ENCODE data around the gene ILKAP. TPM values are rescaled to one million over a fixed set of nuclear protein-coding genes. Genes with fewer than 3 reads are reported as not detected.
"Not testable (repeated sequence)": the region's sequence is repeated elsewhere in the genome, so short reads cannot be mapped to it uniquely, and the experiment has no call there.

ILKAP gene
- total RNA-seq, 1 experiment from 2014 or later: 55.4 TPM

GRCh38 chr2:238174291-238174690 lies 29.2 kb downstream of the ILKAP start:
- no peak overlapping the region for H3K4me3 Mint-ChIP-seq (ENCODE audit: low read depth, unreplicated experiment)
- no peaks in the 10 kb centered on the region for H3K9me3 Mint-ChIP-seq (ENCODE audit: low read depth, unreplicated experiment)
- intact Hi-C loops (cut with micrococcal nuclease; ENCODE audit: unreplicated experiment): no loop called here
- no TSS peak for BruUV-seq (replicated peaks)
- H3K27ac Mint-ChIP-seq (ENCODE audit: unreplicated experiment): no peak overlapping the region
- H3K36me3 Mint-ChIP-seq (ENCODE audit: insufficient read depth, unreplicated experiment): peaks cover 51% of the 10 kb centered on the region
- CTCF ChIA-PET: no interaction called here
- no peak for DNase-seq
- TF ChIP-seq CTCF (IDR thresholded peaks at IDR 0.05; ENCODE audit: unreplicated experiment): no peak
- H3K27me3 Mint-ChIP-seq (ENCODE audit: unreplicated experiment): no peaks in the 10 kb centered on the region
- peaks cover 15% of the 10 kb centered on the region for H3K4me1 Mint-ChIP-seq (ENCODE audit: low read depth, unreplicated experiment)

- Mint-ChIP-seq H3K4me3 (ENCODE audit: low read depth, unreplicated experiment) (no peak overlapping the region), H3K36me3 (ENCODE audit: insufficient read depth, unreplicated experiment) (peaks cover 45% of the 10 kb centered on the region), H3K27me3 (ENCODE audit: unreplicated experiment) (no peaks in the 10 kb centered on the region), H3K4me1 (ENCODE audit: low read depth, unreplicated experiment) (peaks cover 21% of the 10 kb centered on the region), H3K27ac (ENCODE audit: unreplicated experiment) (no peak overlapping the region), H3K9me3 (ENCODE audit: low read depth, unreplicated experiment) (no peaks in the 10 kb centered on the region)
- no TSS peak for BruUV-seq (replicated peaks)
- TF ChIP-seq CTCF (IDR thresholded peaks at IDR 0.05; ENCODE audit: unreplicated experiment): no peak
- CTCF ChIA-PET: no interaction called here
- intact Hi-C loops (cut with micrococcal nuclease; ENCODE audit: unreplicated experiment): no loop called here
- DNase-seq: no peak
Observed at GRCh38 chr2:238173692-238174091, 29.8 kb downstream of the ILKAP start.

GRCh38 chr2:238172439-238172838 lies 31.1 kb downstream of the ILKAP start:
- no peaks in the 10 kb centered on the region for H3K27me3 Mint-ChIP-seq (ENCODE audit: unreplicated experiment)
- no peaks in the 10 kb centered on the region for H3K9me3 Mint-ChIP-seq (ENCODE audit: low read depth, unreplicated experiment)
- peaks cover 48% of the 10 kb centered on the region for H3K36me3 Mint-ChIP-seq (ENCODE audit: insufficient read depth, unreplicated experiment)
- DNase-seq: no peak
- H3K4me1 Mint-ChIP-seq (ENCODE audit: low read depth, unreplicated experiment): peaks cover 23% of the 10 kb centered on the region
- CTCF ChIA-PET: no interaction called here
- no peak overlapping the region for H3K4me3 Mint-ChIP-seq (ENCODE audit: low read depth, unreplicated experiment)
- no peak overlapping the region for H3K27ac Mint-ChIP-seq (ENCODE audit: unreplicated experiment)
- intact Hi-C loops (cut with micrococcal nuclease; ENCODE audit: unreplicated experiment): no loop called here
- BruUV-seq (replicated peaks): no TSS peak
- no peak for TF ChIP-seq CTCF (IDR thresholded peaks at IDR 0.05; ENCODE audit: unreplicated experiment)

GRCh38 chr2:238171575-238172187 lies 31.8 kb downstream of the ILKAP start:
- Mint-ChIP-seq H3K27me3 (ENCODE audit: unreplicated experiment) (no peaks in the 10 kb centered on the region), H3K27ac (ENCODE audit: unreplicated experiment) (no peak overlapping the region), H3K36me3 (ENCODE audit: insufficient read depth, unreplicated experiment) (peaks cover 48% of the 10 kb centered on the region), H3K9me3 (ENCODE audit: low read depth, unreplicated experiment) (no peaks in the 10 kb centered on the region), H3K4me3 (ENCODE audit: low read depth, unreplicated experiment) (no peak overlapping the region), H3K4me1 (ENCODE audit: low read depth, unreplicated experiment) (peaks cover 23% of the 10 kb centered on the region)
- BruUV-seq (replicated peaks): no TSS peak
- TF ChIP-seq CTCF (IDR thresholded peaks at IDR 0.05; ENCODE audit: unreplicated experiment): no peak
- DNase-seq: no peak
- intact Hi-C loops (cut with micrococcal nuclease; ENCODE audit: unreplicated experiment): no loop called here
- CTCF ChIA-PET: no interaction called here

- BruUV-seq (replicated peaks); H3K4me3 Mint-ChIP-seq (ENCODE audit: low read depth, unreplicated experiment); H3K27ac Mint-ChIP-seq (ENCODE audit: unreplicated experiment); H3K27me3 Mint-ChIP-seq (ENCODE audit: unreplicated experiment); H3K9me3 Mint-ChIP-seq (ENCODE audit: low read depth, unreplicated experiment); intact Hi-C loops (cut with micrococcal nuclease; ENCODE audit: unreplicated experiment); DNase-seq; CTCF ChIA-PET: not testable (repeated sequence)
- peaks cover 48% of the 10 kb centered on the region for H3K36me3 Mint-ChIP-seq (ENCODE audit: insufficient read depth, unreplicated experiment)
- H3K4me1 Mint-ChIP-seq (ENCODE audit: low read depth, unreplicated experiment): peaks cover 23% of the 10 kb centered on the region
Observed at GRCh38 chr2:238171072-238171431, 32.4 kb downstream of the ILKAP start.
